Caco-2 (cell line): ENCODE data around the gene NUAK1. TPM values are rescaled to one million over a fixed set of nuclear protein-coding genes. Genes with fewer than 3 reads are reported as not detected.

Experiments used
- BruUV-seq: library from RNA; stranded (reverse); fragments of 400-500 nt; replicated peaks from 2 replicates; lab custom pipeline; 2021; lab: Mats Ljungman, UMichigan
- CTCF ChIA-PET: fragments of 300-600 bp; sonication (Branson Sonifier 250); formaldehyde crosslinking; loops from one replicate; lab custom pipeline; 2022; ENCODE audit warnings: antibody characterized with exemption; lab: Charles Lee
- POLR2A ChIA-PET: fragments of 300-600 bp; sonication (Branson Sonifier 250); formaldehyde crosslinking; loops from one replicate; lab custom pipeline; 2022; ENCODE audit warnings: antibody characterized with exemption; lab: Charles Lee
- DNase-seq, 2 experiments: peaks; one replicate each; pipeline versions ENCODE4 v3.0.0 to v3.0.0-alpha.2; 2020 to 2022
- H3K27me3 ChIP-seq: replicated peaks from 2 replicates; pipeline ENCODE4 v1.6.0; 2011; ENCODE audit warnings: low read length; ENCODE audit not compliant: control insufficient read depth, insufficient read depth
- H3K36me3 ChIP-seq: 2 replicates; pipeline ENCODE4 v1.5.1; 2011; ENCODE audit warnings: low read length; ENCODE audit not compliant: control insufficient read depth, insufficient read depth
- H3K4me1 ChIP-seq: fragments of 250-450 bp; sonication (Bioruptor Pico); 2 replicates; pipeline ENCODE4 v1.5.1; 2020; ENCODE audit warnings: mild to moderate bottlenecking
- H3K4me3 ChIP-seq: 2 replicates; pipeline ENCODE4 v1.5.1; 2011; ENCODE audit warnings: low read depth, mild to moderate bottlenecking, control low read depth, low read length
- H3K9me3 ChIP-seq: fragments of 250-450 bp; sonication (Bioruptor Pico); 2 replicates; pipeline ENCODE4 v1.5.1; 2020; ENCODE audit warnings: mild to moderate bottlenecking, moderate library complexity
- H3K27ac Mint-ChIP-seq: one replicate; pipeline ENCODE4 v1.8.0; 2022; ENCODE audit warnings: mixed read lengths; ENCODE audit not compliant: unreplicated experiment
- H3K27me3 Mint-ChIP-seq: one replicate; pipeline ENCODE4 v1.8.0; 2022; ENCODE audit warnings: mixed read lengths; ENCODE audit not compliant: insufficient read depth, unreplicated experiment
- H3K36me3 Mint-ChIP-seq: one replicate; pipeline ENCODE4 v1.8.0; 2022; ENCODE audit warnings: mild to moderate bottlenecking, mixed read lengths; ENCODE audit not compliant: insufficient read depth, unreplicated experiment
- H3K4me1 Mint-ChIP-seq: one replicate; pipeline ENCODE4 v1.8.0; 2022; ENCODE audit warnings: low read depth, mixed read lengths; ENCODE audit not compliant: unreplicated experiment
- H3K4me3 Mint-ChIP-seq: one replicate; pipeline ENCODE4 v1.8.0; 2022; ENCODE audit warnings: mild to moderate bottlenecking, moderate library complexity, mixed read lengths; ENCODE audit not compliant: unreplicated experiment
- H3K9me3 Mint-ChIP-seq: one replicate; pipeline ENCODE4 v1.8.0; 2022; ENCODE audit warnings: mixed read lengths; ENCODE audit not compliant: unreplicated experiment
- CTCF ChIP-seq, 2 experiments: fragments of 200-600 bp in 1 of 2; IDR thresholded peaks; 1 replicate in 1 of 2; 2 replicates in 1 of 2; pipeline versions ENCODE4 v1.5.1 to v1.8.0; 2011 to 2022; ENCODE audit warnings: antibody characterized with exemption in 1 of 2, control low read depth in 1 of 2, inconsistent platforms in 1 of 2, low read depth in 1 of 2, low read length in 1 of 2, mild to moderate bottlenecking in 1 of 2, moderate library complexity in 1 of 2; ENCODE audit not compliant: insufficient read depth in 1 of 2, severe bottlenecking in 1 of 2, unreplicated experiment in 1 of 2
- intact Hi-C: fragments of 100-400 bp; cut with micrococcal nuclease; formaldehyde crosslinking; loops from one replicate; pipeline ENCODE4 v1.10.0; 2022; ENCODE audit not compliant: unreplicated experiment
- total RNA-seq: library from RNA; stranded (reverse); gene quantifications from 2 replicates; pipeline ENCODE4 v1.2.3, GENCODE V29; 2022

Gene NUAK1
- total RNA-seq, 1 experiment from 2014 or later: 3.7 TPM

GRCh38 chr12:106032623-106032925 is 106.2 kb downstream of the NUAK1 start:
- Mint-ChIP-seq H3K27ac (no peak overlapping the region), H3K4me3 (no peak overlapping the region), H3K36me3 (no peaks in the 10 kb centered on the region), H3K4me1 (peaks cover 25% of the 10 kb centered on the region), H3K27me3 (no peaks in the 10 kb centered on the region), H3K9me3 (no peaks in the 10 kb centered on the region)
- no TSS peak for BruUV-seq
- H3K4me3 ChIP-seq: no peak overlapping the region
- TF ChIP-seq CTCF (IDR thresholded peaks at IDR 0.05; ENCODE audit: insufficient read depth in 1 of 2, low read depth in 1 of 2, low read length in 1 of 2, severe bottlenecking in 1 of 2, unreplicated experiment in 1 of 2): no peak
- peaks cover 28% of the 10 kb centered on the region for H3K4me1 ChIP-seq
- H3K9me3 ChIP-seq: no peaks in the 10 kb centered on the region
- H3K27me3 ChIP-seq: no peaks in the 10 kb centered on the region
- H3K36me3 ChIP-seq: no peaks in the 10 kb centered on the region
- intact Hi-C loops: loop anchor here (1.0 kb wide), 1 partner anchor 104 kb away; no protein-coding TSS in a partner anchor
- ChIA-PET POLR2A (no interaction called here), CTCF (interaction anchor here (1.6 kb wide), 2 partner anchors 104 to 117 kb away, joined by 4 to 8 read pairs; no protein-coding TSS in a partner anchor)
- DNase-seq: no peak

GRCh38 chr12:106031761-106032622 is 106.8 kb downstream of the NUAK1 start:
- H3K4me3 ChIP-seq: no peak overlapping the region
- no peaks in the 10 kb centered on the region for H3K9me3 ChIP-seq
- H3K4me3 Mint-ChIP-seq: no peak overlapping the region
- no TSS peak for BruUV-seq
- peaks cover 25% of the 10 kb centered on the region for H3K4me1 Mint-ChIP-seq
- ChIA-PET POLR2A (no interaction called here), CTCF (interaction anchor here (1.6 kb wide), 2 partner anchors 104 to 117 kb away, joined by 4 to 8 read pairs; no protein-coding TSS in a partner anchor)
- no peak overlapping the region for H3K27ac Mint-ChIP-seq
- H3K36me3 ChIP-seq: no peaks in the 10 kb centered on the region
- no peaks in the 10 kb centered on the region for H3K36me3 Mint-ChIP-seq
- no peaks in the 10 kb centered on the region for H3K27me3 ChIP-seq
- intact Hi-C loops: loop anchor here (1.0 kb wide), 1 partner anchor 104 kb away; no protein-coding TSS in a partner anchor
- no peaks in the 10 kb centered on the region for H3K27me3 Mint-ChIP-seq
- H3K9me3 Mint-ChIP-seq: no peaks in the 10 kb centered on the region
- peak; percentile 23 to 49 for DNase-seq
- peak in 1 of 2 experiments; percentile 50 for TF ChIP-seq CTCF (IDR thresholded peaks at IDR 0.05; ENCODE audit: insufficient read depth in 1 of 2, low read depth in 1 of 2, low read length in 1 of 2, severe bottlenecking in 1 of 2, unreplicated experiment in 1 of 2)
- H3K4me1 ChIP-seq: peaks cover 28% of the 10 kb centered on the region

GRCh38 chr12:106030210-106031071 is 108.3 kb downstream of the NUAK1 start:
- Histone ChIP-seq H3K9me3 (no peaks in the 10 kb centered on the region), H3K4me3 (no peak overlapping the region), H3K4me1 (peaks cover 28% of the 10 kb centered on the region), H3K27me3 (no peaks in the 10 kb centered on the region), H3K36me3 (no peaks in the 10 kb centered on the region)
- DNase-seq: no peak
- ChIA-PET POLR2A (no interaction called here), CTCF (no interaction called here)
- intact Hi-C loops: no loop called here
- Mint-ChIP-seq H3K4me1 (peaks cover 25% of the 10 kb centered on the region), H3K36me3 (peaks cover 5% of the 10 kb centered on the region), H3K27ac (peak overlapping the region; percentile 50), H3K27me3 (no peaks in the 10 kb centered on the region), H3K9me3 (peaks cover 9% of the 10 kb centered on the region), H3K4me3 (peak overlapping the region; percentile 43)
- no TSS peak for BruUV-seq
- no peak for TF ChIP-seq CTCF (IDR thresholded peaks at IDR 0.05; ENCODE audit: insufficient read depth in 1 of 2, low read depth in 1 of 2, low read length in 1 of 2, severe bottlenecking in 1 of 2, unreplicated experiment in 1 of 2)
